ENCODE results near the gene NPEPL1. TPM values are rescaled to one million over a fixed set of nuclear protein-coding genes. Genes with fewer than 3 reads are reported as not detected.

Gene NPEPL1
- 30.7 to 36.0 TPM (median 32.2 TPM) in 5 replicates for total RNA-seq (2022; extraction: Qiagen RNA extraction)

GRCh38 chr20:58692579-58693225 lies at the start of gene NPEPL1:
TSS of gene NPEPL1 (plus strand) at chr20:58692800. CDS start at chr20:58692901, 101 bp downstream.

GRCh38 chr20:58650776-58651558 lies 41.6 kb upstream of the NPEPL1 start, which contains the start of gene STX16:
TSS of gene STX16 (plus strand) at chr20:58651283. CDS start at chr20:58652007, 724 bp downstream.

Other genes starting within 250 kb of the NPEPL1 start
- gene APCDD1L, start 177.4 kb upstream of the NPEPL1 start, total RNA-seq (2022; extraction: Qiagen RNA extraction), result 0.05 to 0.14 TPM (median 0.06 TPM) in 4 of 5 replicates, not detected in the other
- 26.6 to 37.0 TPM (median 30.5 TPM) in 5 replicates for gene STX16, start 41.5 kb upstream of the NPEPL1 start, total RNA-seq (2022; extraction: Qiagen RNA extraction)
- not detected in 5 replicates for gene GNAS-AS1, start 158.1 kb downstream of the NPEPL1 start, total RNA-seq (2022; extraction: Qiagen RNA extraction)
- gene GNAS, start 159.9 kb downstream of the NPEPL1 start, total RNA-seq (2022; extraction: Qiagen RNA extraction), result 705 to 765 TPM (median 723 TPM) in 5 replicates

All from A549 treated with Hydrocortisone at 1 μM for 4 hours (cell line).